ENCODE data around the gene UQCRHL.

DNA sequence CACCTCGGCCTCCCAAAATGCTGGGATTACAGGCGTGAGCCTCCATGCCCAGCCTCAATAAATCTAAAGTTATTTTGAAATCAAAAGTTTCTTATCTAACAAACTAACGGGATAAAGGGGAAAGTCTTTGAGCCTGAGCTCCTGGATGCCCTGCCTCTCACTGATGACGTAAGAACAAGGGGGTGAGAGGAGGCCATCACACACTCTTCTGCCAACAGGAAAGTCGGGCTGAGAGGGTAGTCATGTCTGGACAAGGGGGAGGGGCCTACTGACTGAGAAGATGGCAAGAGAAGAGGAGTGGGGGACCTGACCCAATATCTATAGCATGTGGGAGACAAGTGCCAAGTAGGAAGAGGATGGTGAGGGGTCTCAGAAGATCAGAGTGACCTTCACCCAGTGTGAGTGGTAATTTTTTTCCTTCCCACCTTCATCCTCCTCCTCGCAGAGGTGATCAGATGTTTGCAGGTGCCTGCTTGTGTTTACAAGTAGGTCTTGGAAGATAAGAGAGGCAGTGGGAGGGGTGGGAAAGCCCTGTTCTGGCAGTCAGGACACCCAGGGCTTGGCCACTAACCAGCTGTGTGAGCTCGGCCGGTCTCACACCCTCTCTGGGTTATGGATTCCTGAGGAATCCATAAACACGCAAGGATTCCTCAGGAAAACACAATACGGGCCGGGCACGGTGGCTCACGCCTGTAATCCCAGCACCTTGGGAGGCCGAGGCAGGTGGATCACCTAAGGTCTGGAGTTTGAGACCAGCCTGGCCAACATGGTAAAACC is 9.6 kb downstream of the UQCRHL start:
- TF ChIP-seq, protein P1, sequence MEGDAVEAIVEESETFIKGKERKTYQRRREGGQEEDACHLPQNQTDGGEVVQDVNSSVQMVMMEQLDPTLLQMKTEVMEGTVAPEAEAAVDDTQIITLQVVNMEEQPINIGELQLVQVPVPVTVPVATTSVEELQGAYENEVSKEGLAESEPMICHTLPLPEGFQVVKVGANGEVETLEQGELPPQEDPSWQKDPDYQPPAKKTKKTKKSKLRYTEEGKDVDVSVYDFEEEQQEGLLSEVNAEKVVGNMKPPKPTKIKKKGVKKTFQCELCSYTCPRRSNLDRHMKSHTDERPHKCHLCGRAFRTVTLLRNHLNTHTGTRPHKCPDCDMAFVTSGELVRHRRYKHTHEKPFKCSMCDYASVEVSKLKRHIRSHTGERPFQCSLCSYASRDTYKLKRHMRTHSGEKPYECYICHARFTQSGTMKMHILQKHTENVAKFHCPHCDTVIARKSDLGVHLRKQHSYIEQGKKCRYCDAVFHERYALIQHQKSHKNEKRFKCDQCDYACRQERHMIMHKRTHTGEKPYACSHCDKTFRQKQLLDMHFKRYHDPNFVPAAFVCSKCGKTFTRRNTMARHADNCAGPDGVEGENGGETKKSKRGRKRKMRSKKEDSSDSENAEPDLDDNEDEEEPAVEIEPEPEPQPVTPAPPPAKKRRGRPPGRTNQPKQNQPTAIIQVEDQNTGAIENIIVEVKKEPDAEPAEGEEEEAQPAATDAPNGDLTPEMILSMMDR (IDR thresholded peaks at IDR 0.05; ENCODE audit: low read depth, low read length): no peak
- TF ChIP-seq POLR2A (IDR thresholded peaks at IDR 0.05; ENCODE audit: extremely low read depth, insufficient read length): no peak
